GM19240 (cell line): Measurements from ENCODE around the gene EPB41L5.
"Not testable (repeated sequence)": the region's sequence is repeated elsewhere in the genome, so short reads cannot be mapped to it uniquely, and the experiment has no call there.

Experiments used
- DNase-seq: peaks from one replicate; pipeline ENCODE4 v3.0.0; 2011; ENCODE audit warnings: low spot score; ENCODE audit not compliant: insufficient read length

Gene EPB41L5

GRCh38 chr2:120094795-120095194, 81.9 kb downstream of the EPB41L5 start:
- DNase-seq = no peak

- DNase-seq = no peak
Measured at GRCh38 chr2:120100627-120101026, 87.8 kb downstream of the EPB41L5 start.

GRCh38 chr2:120103723-120104467, 91.0 kb downstream of the EPB41L5 start:
- DNase-seq = no peak

DNA sequence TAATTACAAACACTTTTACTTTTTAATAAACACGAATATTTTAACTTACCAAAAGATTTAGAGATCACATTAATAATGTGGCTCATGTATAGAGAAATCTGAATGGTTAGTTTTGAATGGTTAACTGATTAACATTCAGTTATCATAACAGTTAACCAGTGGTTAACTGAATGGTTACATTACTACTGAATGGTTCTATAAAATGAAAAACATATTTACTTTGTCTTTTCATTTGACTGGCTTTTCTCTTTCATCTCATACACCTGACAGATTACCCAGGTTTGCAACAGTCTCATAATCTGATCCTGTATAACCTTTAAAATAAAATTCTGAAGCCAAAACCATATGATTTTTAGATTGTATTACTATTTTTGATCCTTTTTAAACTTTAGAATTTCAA, 91.9 kb downstream of the EPB41L5 start:
- no peak for DNase-seq

- DNase-seq = no peak
Measured at GRCh38 chr2:120105360-120105759, 92.5 kb downstream of the EPB41L5 start.

DNA sequence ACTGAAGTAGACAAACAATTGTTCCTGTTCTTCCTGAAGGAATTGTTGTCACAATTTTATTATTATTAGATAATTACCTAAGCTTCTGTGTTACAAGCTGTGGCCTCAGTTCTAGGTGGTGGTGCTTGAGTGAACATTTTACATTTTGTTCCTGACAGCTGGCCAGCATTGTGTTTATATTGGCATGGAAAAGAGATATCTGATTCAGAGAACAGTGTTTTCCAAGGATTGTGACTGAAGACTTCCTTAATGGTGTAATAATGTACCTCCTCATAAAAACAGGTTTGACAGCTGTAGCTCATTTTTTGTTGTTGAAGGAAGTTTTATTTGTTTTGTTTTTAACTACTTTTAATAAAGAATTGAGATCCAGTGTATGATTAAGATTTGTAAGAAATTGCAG, 95.2 kb downstream of the EPB41L5 start:
- no peak for DNase-seq

GRCh38 chr2:120108749-120109148, 95.9 kb downstream of the EPB41L5 start:
- DNase-seq = no peak

DNA sequence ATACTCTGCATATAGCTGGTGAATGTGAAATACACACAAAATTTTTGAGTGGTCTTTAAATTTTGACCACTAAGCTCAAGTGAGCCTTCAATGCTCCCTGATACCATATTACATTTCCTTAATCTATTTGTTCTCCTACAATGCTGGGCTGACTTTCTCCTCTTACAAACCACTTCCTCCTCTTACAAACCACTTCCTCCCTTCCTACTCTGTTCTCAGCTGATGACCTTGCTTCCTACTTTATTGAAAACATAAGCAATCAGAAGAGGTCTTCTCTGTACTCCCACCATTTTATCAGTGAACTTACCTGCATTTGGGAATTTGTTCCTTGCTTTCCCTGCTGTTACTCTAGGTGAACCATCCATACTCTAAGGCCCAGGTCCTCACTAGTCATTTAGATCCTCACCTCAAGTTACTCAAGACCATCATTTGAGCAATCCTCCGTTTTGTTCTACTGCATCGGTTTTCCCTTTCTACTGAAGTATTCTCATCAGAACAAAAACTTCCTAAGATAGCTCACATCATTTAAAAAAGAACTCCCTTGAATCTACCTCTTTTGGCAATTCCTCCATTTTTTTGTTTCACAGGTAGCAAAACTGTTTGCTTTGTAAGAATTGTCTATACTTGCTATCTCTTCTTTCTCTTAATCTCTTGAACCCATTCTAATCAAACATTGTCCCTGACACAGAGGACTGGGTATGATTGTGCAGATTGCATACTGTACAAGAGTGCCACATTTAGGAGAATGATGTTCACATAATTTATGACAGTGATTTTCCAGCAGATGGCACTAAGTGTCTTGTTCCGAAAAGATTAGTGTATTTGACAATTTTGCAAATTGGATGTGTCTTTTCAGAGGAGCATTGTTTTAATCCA, 96.5 kb downstream of the EPB41L5 start:
- DNase-seq = no peak

DNA sequence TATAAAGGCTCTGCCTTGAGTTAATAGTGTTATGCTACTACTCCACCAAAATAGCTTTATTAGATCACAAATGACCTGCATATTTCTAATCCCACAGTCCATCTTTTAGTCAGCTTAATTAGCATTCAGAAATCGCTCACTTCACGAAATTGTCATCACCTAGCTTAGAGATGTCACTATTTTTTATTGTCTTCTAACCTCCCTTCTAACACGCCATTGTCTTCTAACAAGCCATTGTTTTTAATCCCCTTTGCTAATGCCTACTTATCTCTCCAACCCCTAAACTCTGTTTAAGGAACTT, 97.1 kb downstream of the EPB41L5 start:
- no peak for DNase-seq

DNA sequence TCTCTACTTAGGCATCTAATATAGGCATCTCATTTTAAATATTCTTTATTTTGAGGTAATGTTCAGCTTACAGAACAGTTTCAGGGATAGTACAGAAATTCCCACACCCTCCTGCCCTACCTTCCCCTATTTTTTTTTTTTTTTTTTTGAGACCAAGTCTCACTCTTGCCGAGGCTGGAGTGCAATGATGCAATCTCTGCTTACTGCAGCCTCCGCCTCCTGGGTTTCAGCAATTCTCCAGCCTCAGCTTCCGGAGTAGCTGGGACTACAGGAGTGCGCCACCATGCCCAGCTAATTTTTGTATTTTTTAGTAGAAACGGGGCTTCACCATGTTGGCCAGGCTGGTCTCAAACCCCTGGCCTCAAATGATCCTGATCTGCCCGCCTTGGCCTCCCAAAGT, 97.6 kb downstream of the EPB41L5 start:
- no peak for DNase-seq

- DNase-seq = no peak
Measured at GRCh38 chr2:120111193-120111592, 98.3 kb downstream of the EPB41L5 start.

DNA sequence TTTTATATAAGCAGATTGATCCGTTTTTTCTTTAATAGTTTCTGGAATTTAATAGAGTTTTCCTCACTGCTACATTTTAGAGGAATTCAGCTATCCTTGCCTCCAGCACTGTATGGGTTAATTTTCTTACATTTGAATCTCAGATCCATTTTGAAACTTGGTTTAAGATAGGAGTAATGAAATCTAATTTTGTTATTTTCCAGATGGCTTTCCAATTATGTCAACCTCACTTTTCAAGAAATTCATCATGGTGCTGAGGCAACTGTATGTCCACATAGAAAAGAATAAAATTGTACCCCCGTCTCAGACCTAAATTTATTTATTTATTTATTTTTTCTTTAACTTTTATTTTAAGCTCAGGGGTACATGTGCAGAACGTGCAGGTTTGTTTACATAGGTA, 105.1 kb downstream of the EPB41L5 start:
- no peak for DNase-seq

GRCh38 chr2:120118471-120118870, 105.6 kb downstream of the EPB41L5 start:
- no peak for DNase-seq

DNA sequence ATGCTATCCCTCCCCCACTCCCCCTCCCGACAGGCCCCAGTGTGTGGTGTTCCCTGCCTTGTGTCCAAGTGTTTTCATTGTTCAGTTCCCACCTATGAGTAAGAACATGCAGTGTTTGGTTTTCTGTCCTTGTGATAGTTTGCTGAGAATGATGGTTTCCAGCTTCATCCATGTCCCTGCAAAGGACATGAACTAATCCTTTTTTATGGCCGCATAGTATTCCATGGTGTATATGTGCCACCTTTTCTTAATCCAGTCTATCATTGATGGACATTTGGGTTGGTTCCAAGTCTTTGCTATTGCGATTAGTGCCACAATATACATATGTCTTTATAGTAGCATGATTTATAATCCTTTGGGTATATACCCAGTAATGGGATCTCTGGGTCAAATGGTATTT, 108.5 kb downstream of the EPB41L5 start:
- not testable (repeated sequence) for DNase-seq

GRCh38 chr2:120123090-120123489, 110.2 kb downstream of the EPB41L5 start:
- DNase-seq = no peak

DNA sequence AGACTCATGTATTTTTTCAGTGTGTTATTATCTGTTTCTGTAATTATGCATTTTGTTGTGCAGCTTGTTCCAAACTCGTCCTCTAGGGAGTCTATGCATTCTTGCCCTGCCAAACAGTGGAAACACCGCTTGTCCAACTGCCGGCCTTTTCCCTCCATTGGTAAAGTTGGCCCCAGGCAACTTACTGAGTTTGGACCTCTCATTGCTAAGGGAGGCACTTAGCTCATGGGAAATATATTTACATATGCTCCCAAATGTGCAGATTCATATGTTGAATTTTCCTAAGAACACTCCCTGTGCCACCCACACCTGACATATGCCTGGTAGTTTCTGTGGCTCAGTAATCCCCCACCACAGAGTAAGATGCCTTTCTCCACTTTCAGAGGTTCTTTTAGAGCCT, 112.3 kb downstream of the EPB41L5 start:
- no peak for DNase-seq

DNA sequence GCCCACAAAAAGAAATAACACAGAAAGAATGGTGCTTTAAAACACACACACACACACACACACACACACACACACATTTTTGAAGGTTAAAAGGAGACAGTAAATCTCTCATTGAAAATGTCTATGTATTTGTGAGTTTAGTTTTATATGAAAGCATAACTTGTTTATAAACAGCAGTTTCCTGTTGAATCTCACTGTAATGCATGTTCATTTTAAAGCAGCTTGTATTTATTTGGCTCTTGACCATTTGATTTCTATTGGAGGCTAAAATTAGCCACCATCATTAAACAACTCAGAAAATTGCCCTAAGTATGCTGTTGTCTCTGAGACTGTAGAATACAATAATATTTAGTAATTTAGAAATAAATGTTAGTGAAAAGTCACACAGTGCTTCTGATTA, 115.3 kb downstream of the EPB41L5 start:
- DNase-seq = no peak

- no peak for DNase-seq
Measured at GRCh38 chr2:120132190-120132589, 119.3 kb downstream of the EPB41L5 start.

- no peak for DNase-seq
Measured at GRCh38 chr2:120132691-120133090, 119.8 kb downstream of the EPB41L5 start.

- DNase-seq = no peak
Measured at GRCh38 chr2:120133572-120134244, 120.8 kb downstream of the EPB41L5 start.

- DNase-seq = no peak
Measured at GRCh38 chr2:120134263-120134662, 121.4 kb downstream of the EPB41L5 start.

DNA sequence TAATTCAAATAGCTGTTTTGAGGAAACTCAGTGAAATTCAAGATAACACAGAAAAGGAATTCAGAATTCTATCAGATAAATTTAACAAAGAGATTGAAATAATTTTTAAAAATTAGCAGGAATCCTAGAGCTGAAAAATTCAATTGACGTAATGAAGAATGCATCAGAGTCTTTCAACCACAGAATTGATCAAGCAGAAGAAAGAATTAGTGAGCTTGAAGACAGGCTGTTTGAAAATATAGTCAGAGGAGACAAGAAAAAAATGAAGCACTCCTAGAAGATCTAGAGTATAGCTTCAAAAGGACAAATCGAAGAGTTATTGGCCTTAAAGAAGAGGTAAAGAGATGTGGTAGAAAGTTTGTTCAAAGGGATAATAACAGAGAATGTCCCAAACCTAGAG, 122.1 kb downstream of the EPB41L5 start:
- DNase-seq = not testable (repeated sequence)
